ENCODE data around the gene MAPK1.
"Not testable (repeated sequence)": the region's sequence is repeated elsewhere in the genome, so short reads cannot be mapped to it uniquely, and the experiment has no call there.

MAPK1 gene

GRCh38 chr22:21745948-21746347 lies 121.5 kb downstream of the MAPK1 start:
- no peak for DNase-seq

- DNase-seq: not testable (repeated sequence)
Observed at GRCh38 chr22:21744917-21745316, 122.5 kb downstream of the MAPK1 start.

GRCh38 chr22:21741790-21742189 lies 125.7 kb downstream of the MAPK1 start:
- no peak for DNase-seq

GRCh38 chr22:21741059-21741458 lies 126.4 kb downstream of the MAPK1 start:
- no peak for DNase-seq

- no peak for DNase-seq
Observed at GRCh38 chr22:21739828-21740377, 127.5 kb downstream of the MAPK1 start.

GRCh38 chr22:21738966-21739365 lies 128.5 kb downstream of the MAPK1 start:
- no peak for DNase-seq

- no peak for DNase-seq
Observed at GRCh38 chr22:21738081-21738480, 129.4 kb downstream of the MAPK1 start.

- no peak for DNase-seq
Observed at GRCh38 chr22:21736948-21737347, 130.5 kb downstream of the MAPK1 start.

- no peak for DNase-seq
Observed at GRCh38 chr22:21736084-21736642, 131.3 kb downstream of the MAPK1 start.

- DNase-seq: peak; percentile 97
Observed at GRCh38 chr22:21735200-21736083, 132.0 kb downstream of the MAPK1 start, which contains the start of gene YPEL1. TSS of gene YPEL1 (minus strand) at chr22:21735794. CDS start at chr22:21710744, 25,050 bp downstream.

GRCh38 chr22:21734540-21735199 lies 132.8 kb downstream of the MAPK1 start:
- peak; percentile 12 for DNase-seq

- DNase-seq: no peak
Observed at GRCh38 chr22:21731503-21731902, 135.9 kb downstream of the MAPK1 start.

GRCh38 chr22:21730535-21731308 lies 136.7 kb downstream of the MAPK1 start:
- DNase-seq: no peak

- DNase-seq: not testable (repeated sequence)
Observed at GRCh38 chr22:21729184-21729583, 138.3 kb downstream of the MAPK1 start.

GRCh38 chr22:21728270-21728669 lies 139.2 kb downstream of the MAPK1 start:
- DNase-seq: no peak

GRCh38 chr22:21727768-21728167 lies 139.7 kb downstream of the MAPK1 start:
- no peak for DNase-seq

- no peak for DNase-seq
Observed at GRCh38 chr22:21727159-21727558, 140.3 kb downstream of the MAPK1 start.

GRCh38 chr22:21726650-21727049 lies 140.8 kb downstream of the MAPK1 start:
- DNase-seq: peak; percentile 48

- no peak for DNase-seq
Observed at GRCh38 chr22:21725956-21726649, 141.3 kb downstream of the MAPK1 start.

- not testable (repeated sequence) for DNase-seq
Observed at GRCh38 chr22:21724496-21724895, 142.9 kb downstream of the MAPK1 start.

GRCh38 chr22:21721195-21721852 lies 146.1 kb downstream of the MAPK1 start:
- not testable (repeated sequence) for DNase-seq

All from CD4-positive, alpha-beta T cell treated with Interleukin-12 subunit alpha and Interleukin-12 subunit beta, for 1 hour (primary cell).